ENCODE data around the gene OTOP3. TPM values are rescaled to one million over a fixed set of nuclear protein-coding genes. Genes with fewer than 3 reads are reported as not detected.
"Not testable (repeated sequence)": the region's sequence is repeated elsewhere in the genome, so short reads cannot be mapped to it uniquely, and the experiment has no call there.

OTOP3 gene
- polyA plus RNA-seq, 6 donors from 2014 or later: not detected

DNA sequence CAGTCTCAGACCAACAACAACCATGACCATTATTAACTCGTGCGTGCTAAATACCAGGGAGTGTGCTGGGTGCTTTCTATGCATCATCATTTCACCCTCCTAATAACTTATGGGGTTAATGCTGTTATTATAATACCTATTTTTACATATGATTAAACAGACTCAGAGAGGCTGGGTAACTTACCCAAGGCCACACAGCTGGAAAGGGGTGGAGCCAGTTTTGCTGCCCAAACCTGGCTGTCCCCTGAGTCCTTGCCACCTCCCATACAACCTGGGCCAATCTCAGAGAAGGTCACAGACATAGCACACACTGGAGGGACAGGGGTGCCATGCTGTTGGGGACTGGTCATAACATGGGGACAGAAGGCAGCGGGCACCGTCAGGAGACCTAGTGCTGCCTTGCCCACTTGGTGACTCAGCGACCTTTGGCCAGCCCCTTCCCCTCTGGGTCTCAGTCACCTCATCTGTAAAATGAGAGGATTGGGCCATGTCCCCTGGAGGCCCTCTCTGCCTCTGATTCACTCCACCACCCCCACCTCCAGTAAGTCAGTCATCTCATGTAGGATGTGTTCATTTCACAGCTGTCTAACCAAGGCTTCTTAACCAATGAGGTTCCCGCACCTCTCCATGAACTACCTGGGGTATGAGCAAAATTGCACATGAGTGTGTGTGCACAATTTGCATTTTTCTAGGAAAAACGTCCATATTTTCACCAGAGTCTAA is 30.9 kb upstream of the OTOP3 start:
- ATAC-seq (ENCODE audit: low read depth in 2 of 2) (no peak), DNase-seq (no peak)
- Mint-ChIP-seq H3K9me3 (no peaks in the 10 kb centered on the region), H3K27me3 (peaks cover 18 to 70% (median 50%) of the 10 kb centered on the region in 3 donors), H3K4me3 (no peak overlapping the region), H3K27ac (no peak overlapping the region), H3K4me1 (no peaks in the 10 kb centered on the region), H3K36me3 (no peaks in the 10 kb centered on the region)

DNA sequence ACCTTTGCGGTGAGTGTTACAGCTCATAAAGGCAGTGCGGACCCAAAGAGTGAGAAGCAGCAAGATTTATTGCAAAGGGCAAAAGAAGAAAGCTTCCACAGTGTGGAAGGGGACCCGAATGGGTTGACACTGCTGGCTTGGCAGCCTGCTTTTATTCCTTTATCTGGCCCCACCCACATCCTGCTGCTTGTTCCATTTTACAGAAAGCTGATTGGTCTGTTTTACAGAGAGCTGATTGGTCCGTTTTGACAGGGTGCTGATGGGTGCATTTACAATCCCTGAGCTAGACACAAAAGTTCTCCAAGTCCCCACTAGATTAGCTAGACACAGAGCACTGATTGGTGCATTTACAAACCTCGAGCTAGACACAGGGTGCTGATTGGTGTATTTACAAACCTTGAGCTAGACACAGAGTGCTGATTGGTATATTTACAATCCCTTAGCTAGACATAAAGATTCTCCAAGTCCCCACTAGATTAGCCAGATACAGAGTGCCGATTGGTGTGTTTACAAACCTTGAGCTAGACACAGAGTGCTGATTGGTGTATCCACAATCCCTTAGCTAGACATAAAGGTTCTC is 29.4 kb upstream of the OTOP3 start:
- H3K36me3 Mint-ChIP-seq; H3K4me3 Mint-ChIP-seq; DNase-seq; H3K4me1 Mint-ChIP-seq; H3K9me3 Mint-ChIP-seq; H3K27ac Mint-ChIP-seq; ATAC-seq (ENCODE audit: low read depth in 2 of 2): not testable (repeated sequence)
- peaks cover 21 to 67% (median 37%) of the 10 kb centered on the region in 3 donors for H3K27me3 Mint-ChIP-seq

DNA sequence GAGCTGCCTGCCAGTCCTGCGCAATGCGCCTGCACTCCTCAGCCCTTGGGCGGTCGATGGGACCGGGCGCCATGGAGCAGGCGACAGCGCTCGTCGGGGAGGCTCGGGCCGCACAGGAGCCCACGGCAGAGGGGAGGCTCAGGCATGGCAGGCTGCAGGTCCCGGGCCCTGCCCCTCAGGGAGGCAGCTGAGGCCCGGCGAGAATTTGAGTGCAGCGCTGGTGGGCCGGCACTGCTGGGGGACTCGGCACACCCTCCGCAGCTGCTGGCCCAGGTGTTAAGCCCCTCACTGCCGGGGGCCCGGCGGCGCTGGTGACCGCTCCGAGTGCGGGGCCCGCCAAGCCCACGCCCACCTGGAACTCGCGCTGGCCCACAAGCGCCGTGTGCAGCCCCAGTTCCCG is 28.7 kb upstream of the OTOP3 start:
- DNase-seq (no peak), ATAC-seq (ENCODE audit: low read depth in 2 of 2) (no peak)
- H3K4me1 Mint-ChIP-seq: no peaks in the 10 kb centered on the region
- no peaks in the 10 kb centered on the region for H3K36me3 Mint-ChIP-seq
- H3K4me3 Mint-ChIP-seq: no peak overlapping the region
- H3K27me3 Mint-ChIP-seq: peaks cover 15 to 60% (median 30%) of the 10 kb centered on the region in 3 donors
- H3K9me3 Mint-ChIP-seq: no peaks in the 10 kb centered on the region
- no peak overlapping the region for H3K27ac Mint-ChIP-seq

DNA sequence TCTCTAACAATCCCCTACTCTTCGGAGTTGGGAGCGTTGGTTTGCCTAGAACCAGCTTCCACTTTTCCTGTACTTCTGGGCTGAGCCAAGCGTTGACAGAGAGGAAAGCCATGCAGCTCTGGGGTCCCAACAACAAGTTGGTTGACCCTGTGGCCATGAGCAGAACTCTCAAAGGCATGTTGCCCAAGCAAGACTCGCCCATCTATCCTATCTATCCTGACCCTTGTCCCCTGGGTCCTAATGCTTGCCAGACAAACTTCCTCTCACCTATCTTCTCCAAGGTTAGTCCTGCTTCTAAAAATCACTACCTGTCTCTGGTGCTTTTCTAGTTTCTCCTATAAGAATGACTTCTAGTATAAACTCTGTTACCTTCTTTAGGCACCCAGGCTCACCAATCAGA is 26.6 kb upstream of the OTOP3 start:
- ATAC-seq (ENCODE audit: low read depth in 2 of 2); DNase-seq; H3K9me3 Mint-ChIP-seq; H3K36me3 Mint-ChIP-seq; H3K4me3 Mint-ChIP-seq; H3K27ac Mint-ChIP-seq; H3K4me1 Mint-ChIP-seq: not testable (repeated sequence)
- peaks cover 12 to 49% (median 13%) of the 10 kb centered on the region in 3 donors for H3K27me3 Mint-ChIP-seq

DNA sequence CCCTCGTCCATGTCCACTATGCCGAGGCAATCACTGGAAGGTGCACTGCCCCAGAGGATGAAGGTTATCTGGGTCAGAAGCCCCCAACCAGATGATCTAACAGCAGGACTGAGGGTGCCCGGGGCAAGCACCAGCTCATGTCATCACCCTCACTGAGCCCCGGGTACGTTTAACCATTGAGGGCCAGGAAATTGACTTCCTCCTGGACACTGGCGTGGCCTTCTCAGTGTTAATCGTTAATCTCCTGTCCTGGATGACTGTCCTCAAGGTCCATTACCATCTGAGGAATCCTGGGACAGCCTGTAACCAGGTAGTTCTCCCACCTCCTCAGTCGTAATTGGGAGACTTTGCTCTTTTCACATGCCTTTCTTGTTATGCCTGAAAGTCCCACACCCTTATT is 24.3 kb upstream of the OTOP3 start:
- H3K27me3 Mint-ChIP-seq: peaks cover 14 to 42% (median 28%) of the 10 kb centered on the region in 3 donors
- not testable (repeated sequence) for H3K27ac Mint-ChIP-seq; H3K4me3 Mint-ChIP-seq; H3K4me1 Mint-ChIP-seq; DNase-seq; H3K9me3 Mint-ChIP-seq; ATAC-seq (ENCODE audit: low read depth in 2 of 2); H3K36me3 Mint-ChIP-seq

DNA sequence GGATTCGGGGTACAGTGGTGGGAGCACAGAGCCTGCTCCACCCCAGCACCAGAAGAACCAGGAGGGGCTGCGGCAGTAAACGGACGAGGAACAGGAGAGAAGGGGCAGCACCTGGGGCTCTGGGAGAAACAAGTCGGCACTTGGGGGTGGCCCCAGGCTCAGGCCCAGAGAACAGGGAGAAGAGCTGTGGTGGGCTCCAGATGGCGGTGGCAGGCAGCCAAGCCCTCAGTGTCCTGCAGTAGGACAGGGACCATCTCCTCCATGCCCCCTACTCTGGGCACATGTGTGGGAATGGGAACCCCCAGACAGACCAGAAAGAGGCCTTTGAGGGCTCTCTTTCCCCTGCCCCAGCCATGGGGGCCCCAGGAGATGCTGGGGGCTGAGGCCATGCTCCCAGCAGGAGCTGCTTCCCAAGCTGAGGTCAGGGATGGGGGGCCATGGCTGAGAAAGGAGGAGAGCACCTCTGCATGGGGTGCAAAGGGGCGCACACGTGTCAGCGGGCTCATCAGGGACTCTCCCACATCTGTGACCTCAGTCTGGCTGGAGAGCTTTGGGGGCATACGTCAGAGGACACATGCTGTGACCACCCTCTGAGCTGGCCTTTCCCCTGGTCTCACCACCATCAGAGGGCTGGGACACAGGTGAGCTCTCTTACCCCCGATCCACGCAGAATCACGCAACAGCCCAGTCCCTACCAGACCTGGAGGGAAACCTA is 19.4 kb upstream of the OTOP3 start:
- Mint-ChIP-seq H3K9me3 (peaks cover 0 to 5% (median 0%) of the 10 kb centered on the region in 7 donors), H3K27me3 (peaks cover 20 to 58% (median 42%) of the 10 kb centered on the region in 3 donors), H3K4me3 (no peak overlapping the region), H3K27ac (no peak overlapping the region), H3K4me1 (peaks cover 0 to 3% (median 0%) of the 10 kb centered on the region in 3 donors), H3K36me3 (no peaks in the 10 kb centered on the region)
- no peak for DNase-seq
- ATAC-seq (ENCODE audit: low read depth in 2 of 2): no peak

DNA sequence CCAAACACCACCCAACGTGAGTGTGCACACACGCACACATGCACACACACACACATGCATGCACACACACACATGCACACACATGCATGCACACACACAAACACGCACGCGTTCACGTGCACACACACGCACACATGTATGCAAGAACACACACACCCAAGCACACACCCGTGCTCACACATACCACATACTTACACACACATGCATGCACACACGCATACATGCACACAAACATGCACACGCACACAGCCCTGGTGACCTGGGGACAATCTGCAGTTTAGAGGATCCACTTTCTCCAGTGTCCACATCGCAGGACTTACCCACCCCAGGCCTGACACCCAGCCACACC is 18.9 kb upstream of the OTOP3 start:
- ATAC-seq (ENCODE audit: low read depth in 2 of 2) (no peak), DNase-seq (no peak)
- Mint-ChIP-seq H3K9me3 (peaks cover 0 to 5% (median 0%) of the 10 kb centered on the region in 7 donors), H3K27ac (no peak overlapping the region), H3K36me3 (no peaks in the 10 kb centered on the region), H3K27me3 (peaks cover 20 to 63% (median 47%) of the 10 kb centered on the region in 3 donors), H3K4me1 (peaks cover 0 to 3% (median 0%) of the 10 kb centered on the region in 3 donors), H3K4me3 (no peak overlapping the region)

DNA sequence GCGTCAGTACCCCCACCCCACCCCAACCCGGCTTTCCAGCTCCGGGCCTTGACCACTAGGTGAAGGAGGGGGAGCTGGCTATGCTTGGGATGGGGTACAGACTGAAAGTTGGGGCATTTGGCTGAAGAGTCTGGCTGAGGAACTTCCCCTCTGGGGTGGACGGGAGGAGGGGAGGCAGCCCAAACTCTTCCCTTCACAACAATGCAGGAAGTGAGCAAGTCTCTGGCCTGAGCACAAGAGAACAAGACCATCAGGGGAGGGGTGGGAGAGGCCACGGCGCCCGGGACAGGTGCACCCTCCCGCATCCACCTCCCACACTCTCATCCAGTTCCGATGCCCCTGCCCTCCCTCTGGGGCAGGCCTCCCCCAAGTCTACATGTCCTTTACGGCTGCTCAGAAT is 18.3 kb upstream of the OTOP3 start:
- peaks cover 21 to 66% (median 52%) of the 10 kb centered on the region in 3 donors for H3K27me3 Mint-ChIP-seq

DNA sequence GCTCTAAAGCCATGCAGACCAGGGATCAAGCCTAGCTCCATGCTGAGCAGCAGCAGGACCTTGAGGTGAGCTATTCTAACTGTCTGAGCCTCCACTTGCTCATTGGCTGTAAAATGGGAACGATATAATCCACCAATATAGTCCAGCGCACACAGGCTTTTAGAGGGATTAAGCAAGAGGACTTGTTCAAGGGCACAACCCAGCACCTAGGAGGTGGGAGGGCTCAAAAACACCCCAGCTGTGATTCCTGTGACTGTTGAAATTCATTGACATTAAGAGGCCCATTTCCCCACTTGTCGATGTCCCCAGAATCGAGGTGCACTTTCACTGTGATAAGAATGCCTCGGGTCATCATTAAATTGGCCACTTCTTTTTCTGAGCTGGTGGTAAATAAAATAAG is 16.8 kb upstream of the OTOP3 start:
- no peak overlapping the region for H3K27ac Mint-ChIP-seq
- H3K4me3 Mint-ChIP-seq: no peak overlapping the region
- peaks cover 7 to 10% (median 8%) of the 10 kb centered on the region in 3 donors for H3K4me1 Mint-ChIP-seq
- no peak for DNase-seq
- peaks cover 0 to 5% (median 0%) of the 10 kb centered on the region in 7 donors for H3K9me3 Mint-ChIP-seq
- H3K36me3 Mint-ChIP-seq: no peaks in the 10 kb centered on the region
- no peak for ATAC-seq (ENCODE audit: low read depth in 2 of 2)
- H3K27me3 Mint-ChIP-seq: peaks cover 24 to 79% (median 58%) of the 10 kb centered on the region in 3 donors

More for the DNA sequence above, 18.3 kb upstream of the OTOP3 start:
- no peak overlapping the region for H3K27ac Mint-ChIP-seq
- ATAC-seq (ENCODE audit: low read depth in 2 of 2): no peak
- DNase-seq: no peak
- peaks cover 0 to 5% (median 0%) of the 10 kb centered on the region in 7 donors for H3K9me3 Mint-ChIP-seq
- no peaks in the 10 kb centered on the region for H3K36me3 Mint-ChIP-seq
- H3K4me3 Mint-ChIP-seq: no peak overlapping the region
- H3K4me1 Mint-ChIP-seq: peaks cover under 1 to 4% (median 2%) of the 10 kb centered on the region in 3 donors

DNA sequence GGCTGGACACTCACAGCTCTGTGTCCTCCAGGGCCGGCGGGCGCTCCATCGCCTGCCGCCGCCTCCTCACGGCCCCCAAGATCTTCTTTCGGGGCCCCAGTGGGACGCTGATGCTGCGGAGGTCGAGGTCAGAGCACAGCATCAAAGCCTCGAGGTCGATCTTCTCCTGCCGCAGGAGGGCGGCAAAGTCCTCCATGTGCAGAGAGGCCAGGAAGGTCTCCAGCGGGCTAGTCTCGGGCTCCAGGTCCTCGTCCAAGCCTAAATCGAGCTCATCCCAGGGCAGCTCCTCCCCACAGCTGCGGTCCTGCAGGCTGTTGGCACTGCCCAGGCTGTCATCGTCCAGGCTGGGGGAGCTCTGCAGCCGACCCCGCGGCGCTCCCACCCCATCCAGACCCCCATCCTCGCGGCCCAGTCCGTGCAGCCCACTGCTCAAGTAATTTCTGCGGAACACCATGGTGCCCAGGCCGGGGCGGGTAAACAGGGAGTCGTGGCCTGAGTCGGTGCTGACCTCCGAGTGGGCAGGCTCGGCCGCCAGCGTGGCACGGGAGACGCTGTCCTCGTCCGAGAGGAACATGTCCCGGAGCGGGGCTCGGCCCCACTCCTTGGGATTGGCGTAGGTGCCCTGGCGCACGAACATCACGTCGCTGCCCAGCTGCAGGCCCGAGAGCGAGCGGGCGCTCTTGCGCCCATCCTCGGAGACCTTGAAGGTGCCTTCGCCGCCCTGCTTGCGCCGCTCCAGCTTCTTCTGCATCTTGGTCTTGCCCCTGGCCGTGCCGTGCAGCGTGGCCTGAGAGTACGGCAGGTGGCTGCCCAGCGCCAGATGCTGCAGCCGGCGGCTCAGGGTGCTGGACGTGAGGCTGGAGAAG is 16.0 kb upstream of the OTOP3 start:
- no peak overlapping the region for H3K27ac Mint-ChIP-seq
- H3K36me3 Mint-ChIP-seq: no peaks in the 10 kb centered on the region

DNA sequence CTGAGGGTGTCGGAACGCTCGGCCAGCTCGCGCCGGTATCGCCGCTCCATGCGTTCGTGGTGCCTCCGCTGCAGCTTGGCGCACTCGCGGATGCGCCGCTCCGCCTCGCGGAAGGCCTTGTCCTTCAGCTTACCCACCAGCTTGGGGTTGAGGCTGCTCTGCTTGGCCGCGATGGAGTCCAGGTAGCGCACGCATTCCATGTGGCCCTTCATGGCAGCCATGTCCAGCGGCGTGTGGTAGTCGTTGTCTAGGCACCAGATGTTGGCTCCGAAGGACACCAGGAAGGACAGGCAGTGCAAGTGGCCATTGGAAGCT is 15.4 kb upstream of the OTOP3 start:
- no peaks in the 10 kb centered on the region for H3K36me3 Mint-ChIP-seq
- no peak for DNase-seq
- peaks cover 25 to 93% (median 64%) of the 10 kb centered on the region in 3 donors for H3K27me3 Mint-ChIP-seq
- ATAC-seq (ENCODE audit: low read depth in 2 of 2): no peak
- peak overlapping the region in 1 of 8 donors; percentile 41 for H3K4me3 Mint-ChIP-seq
- peaks cover 13 to 17% (median 17%) of the 10 kb centered on the region in 3 donors for H3K4me1 Mint-ChIP-seq
- H3K9me3 Mint-ChIP-seq: peaks cover 0 to 5% (median 0%) of the 10 kb centered on the region in 7 donors
- no peak overlapping the region for H3K27ac Mint-ChIP-seq

More for the DNA sequence above, 16.0 kb upstream of the OTOP3 start:
- Mint-ChIP-seq H3K4me1 (peaks cover 13 to 14% (median 14%) of the 10 kb centered on the region in 3 donors), H3K27me3 (peaks cover 21 to 87% (median 63%) of the 10 kb centered on the region in 3 donors), H3K4me3 (no peak overlapping the region), H3K9me3 (peaks cover 0 to 5% (median 0%) of the 10 kb centered on the region in 7 donors)
- no peak for ATAC-seq (ENCODE audit: low read depth in 2 of 2)
- DNase-seq: no peak

DNA sequence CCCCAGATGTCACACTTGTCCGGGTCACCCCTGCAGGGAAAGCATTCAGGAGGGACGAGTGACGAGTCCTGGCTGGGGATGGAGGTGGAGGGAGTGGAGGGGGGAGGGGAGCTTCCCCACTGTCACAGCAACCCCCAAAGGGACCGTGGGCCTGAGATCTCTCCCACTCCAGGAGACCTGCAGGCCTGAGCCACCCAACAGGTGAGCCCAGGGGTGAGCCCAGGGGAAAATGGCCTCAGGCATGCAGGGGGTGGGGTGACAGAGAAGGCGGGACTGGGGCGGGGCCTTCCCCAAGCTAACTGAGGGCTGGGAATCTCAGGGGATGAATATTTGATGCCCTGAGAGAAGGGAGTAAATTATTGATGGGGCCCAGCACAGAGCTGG is 15.1 kb upstream of the OTOP3 start:
- Mint-ChIP-seq H3K4me1 (peaks cover 13 to 17% (median 17%) of the 10 kb centered on the region in 3 donors), H3K27me3 (peaks cover 28 to 96% (median 67%) of the 10 kb centered on the region in 3 donors), H3K9me3 (peaks cover 0 to 5% (median 0%) of the 10 kb centered on the region in 7 donors), H3K36me3 (no peaks in the 10 kb centered on the region), H3K27ac (no peak overlapping the region), H3K4me3 (no peak overlapping the region)
- DNase-seq (no peak), ATAC-seq (ENCODE audit: low read depth in 2 of 2) (no peak)

Measured in naive B cell (primary cell).